Superior temporal gyrus (tissue), 1 donor: Measurements from ENCODE around the gene TBC1D16.
"Not testable (repeated sequence)": the region's sequence is repeated elsewhere in the genome, so short reads cannot be mapped to it uniquely, and the experiment has no call there.

ENCODE experiments used
- DNase-seq: peaks from one replicate; pipeline ENCODE4 v3.0.0-alpha.2; 2016; ENCODE audit errors: extremely low spot score

The TBC1D16 gene

GRCh38 chr17:80002690-80003490 lies 32.8 kb downstream of the TBC1D16 start:
- DNase-seq, result no peak

GRCh38 chr17:80002070-80002641 lies 33.5 kb downstream of the TBC1D16 start:
- DNase-seq, result no peak

- no peak for DNase-seq
These were observed 34.5 kb downstream of the TBC1D16 start for GRCh38 chr17:80000981-80001775.

GRCh38 chr17:80000136-80000535 lies 35.5 kb downstream of the TBC1D16 start:
- DNase-seq, result no peak

- DNase-seq, result no peak
These were observed 38.5 kb downstream of the TBC1D16 start for GRCh38 chr17:79997011-79997660.

GRCh38 chr17:79996291-79996690 lies 39.4 kb downstream of the TBC1D16 start:
- DNase-seq, result no peak

GRCh38 chr17:79995696-79996095 lies 40.0 kb downstream of the TBC1D16 start:
- DNase-seq, result no peak

- no peak for DNase-seq
These were observed 41.1 kb downstream of the TBC1D16 start for GRCh38 chr17:79994602-79995001.

- DNase-seq, result not testable (repeated sequence)
These were observed 41.5 kb downstream of the TBC1D16 start for GRCh38 chr17:79994228-79994569.

- DNase-seq, result no peak
These were observed 42.1 kb downstream of the TBC1D16 start for GRCh38 chr17:79993390-79994227.

GRCh38 chr17:79992649-79993389 lies 42.9 kb downstream of the TBC1D16 start:
- no peak for DNase-seq

- no peak for DNase-seq
These were observed 43.6 kb downstream of the TBC1D16 start for GRCh38 chr17:79991924-79992648.

- peak; percentile 78 for DNase-seq
These were observed 44.3 kb downstream of the TBC1D16 start for GRCh38 chr17:79991140-79991923.

- DNase-seq, result no peak
These were observed 45.0 kb downstream of the TBC1D16 start for GRCh38 chr17:79990704-79991103.

- no peak for DNase-seq
These were observed 45.5 kb downstream of the TBC1D16 start for GRCh38 chr17:79990051-79990592.

- DNase-seq, result no peak
These were observed 46.4 kb downstream of the TBC1D16 start for GRCh38 chr17:79989106-79989835.

- DNase-seq, result no peak
These were observed 47.3 kb downstream of the TBC1D16 start for GRCh38 chr17:79988185-79988971.

- DNase-seq, result no peak
These were observed 47.8 kb downstream of the TBC1D16 start for GRCh38 chr17:79987935-79988184.
